BLaER1 (cell line): ENCODE results near the gene MBOAT7.

Experiments
- H3K27ac ChIP-seq: shearing (Covaris generic); formaldehyde crosslinking; 2 replicates; pipeline ENCODE4 v1.8.1; 2022
- H3K27me3 ChIP-seq: shearing (Covaris generic); formaldehyde crosslinking; 2 replicates; pipeline ENCODE4 v1.8.1; 2022
- H3K36me3 ChIP-seq: shearing (Covaris generic); formaldehyde crosslinking; 2 replicates; pipeline ENCODE4 v1.8.1; 2022
- H3K4me1 ChIP-seq: shearing (Covaris generic); formaldehyde crosslinking; 2 replicates; pipeline ENCODE4 v1.8.1; 2022
- H3K4me2 ChIP-seq: shearing (Covaris generic); formaldehyde crosslinking; 2 replicates; pipeline ENCODE4 v1.8.1; 2022
- H3K4me3 ChIP-seq: shearing (Covaris generic); formaldehyde crosslinking; 2 replicates; pipeline ENCODE4 v1.8.1; 2022
- H3K9ac ChIP-seq: shearing (Covaris generic); formaldehyde crosslinking; 2 replicates; pipeline ENCODE4 v1.8.1; 2022
- H3K9me3 ChIP-seq: shearing (Covaris generic); formaldehyde crosslinking; 2 replicates; pipeline ENCODE4 v1.8.1; 2022
- H4K20me1 ChIP-seq: shearing (Covaris generic); formaldehyde crosslinking; 2 replicates; pipeline ENCODE4 v1.8.1; 2022
- Cebpa-rat ChIP-seq: shearing (Covaris generic); IDR thresholded peaks from 2 replicates; pipeline ENCODE4 v1.8.1; 2022

The MBOAT7 gene

DNA sequence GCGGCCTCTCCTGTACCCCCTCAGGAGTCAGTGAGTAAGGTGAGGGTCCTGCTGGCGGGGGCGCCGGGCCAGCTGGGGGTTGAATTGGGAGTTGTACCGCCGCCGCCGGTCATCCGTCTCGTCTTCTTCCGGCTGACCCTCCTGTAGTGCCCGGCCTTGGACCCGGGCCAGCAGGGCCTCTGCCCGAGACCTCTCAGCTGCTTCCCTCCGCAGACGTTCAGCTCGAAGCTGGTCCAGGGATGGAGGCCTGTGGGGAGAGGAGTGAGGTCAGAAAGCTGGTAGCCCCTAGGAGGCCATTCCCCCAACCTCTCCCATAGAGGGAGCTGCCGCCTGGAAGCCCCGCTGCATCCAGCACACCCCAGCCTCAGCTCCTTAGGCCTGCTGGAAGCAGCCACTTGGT lies 33.7 kb downstream of the MBOAT7 start:
- peaks cover 26% of the 10 kb centered on the region for H3K4me1 ChIP-seq
- peaks cover 77% of the 10 kb centered on the region for H3K36me3 ChIP-seq
- H3K4me3 ChIP-seq, result no peak overlapping the region
- H4K20me1 ChIP-seq, result peaks cover 65% of the 10 kb centered on the region
- TF ChIP-seq Cebpa-rat, result no peak
- no peak overlapping the region for H3K27ac ChIP-seq
- no peak overlapping the region for H3K9ac ChIP-seq
- no peak overlapping the region for H3K4me2 ChIP-seq
- H3K27me3 ChIP-seq, result no peaks in the 10 kb centered on the region
- H3K9me3 ChIP-seq, result no peaks in the 10 kb centered on the region

DNA sequence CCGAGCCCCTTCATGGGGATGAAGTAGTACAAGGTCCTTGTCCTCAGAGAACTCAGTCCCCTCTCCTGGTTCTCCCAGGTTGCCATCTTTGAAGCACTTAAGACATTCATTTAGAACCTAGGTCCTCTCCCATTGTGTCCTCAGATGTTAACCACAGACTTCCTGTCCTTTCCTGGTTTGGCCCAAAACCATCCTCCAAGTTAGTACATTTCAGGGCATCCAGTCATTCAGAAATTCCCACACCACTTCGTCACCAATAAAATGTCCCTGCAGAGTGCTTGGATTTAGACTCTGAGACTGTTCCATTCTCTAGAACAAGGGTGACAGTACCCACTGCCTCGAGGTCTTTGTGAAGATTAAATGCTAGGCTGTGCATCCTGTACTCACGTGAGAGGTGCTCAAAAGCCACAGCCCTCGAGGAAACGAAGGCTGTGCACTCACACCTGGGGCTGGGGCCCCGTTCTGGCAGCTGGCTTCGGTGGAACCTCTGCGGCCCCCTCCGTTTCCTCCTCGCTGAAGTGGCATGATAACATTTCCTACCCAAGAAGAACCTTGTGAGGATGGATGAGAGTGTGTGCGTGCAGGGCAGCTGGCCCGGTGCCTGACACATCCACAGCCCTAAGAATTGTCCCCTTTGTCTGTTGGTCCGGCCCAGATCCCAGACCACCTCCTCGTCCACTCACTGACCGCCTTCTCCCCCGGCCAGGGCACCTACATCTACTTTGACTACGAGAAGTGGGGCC lies 34.6 kb downstream of the MBOAT7 start:
- H3K4me3 ChIP-seq, result no peak overlapping the region
- H4K20me1 ChIP-seq, result peaks cover 73% of the 10 kb centered on the region
- H3K36me3 ChIP-seq, result peaks cover 86% of the 10 kb centered on the region
- H3K4me1 ChIP-seq, result peaks cover 20% of the 10 kb centered on the region
- H3K27ac ChIP-seq, result no peak overlapping the region
- H3K4me2 ChIP-seq, result no peak overlapping the region
- H3K9ac ChIP-seq, result no peak overlapping the region
- H3K27me3 ChIP-seq, result no peaks in the 10 kb centered on the region
- no peak for TF ChIP-seq Cebpa-rat
- no peaks in the 10 kb centered on the region for H3K9me3 ChIP-seq

DNA sequence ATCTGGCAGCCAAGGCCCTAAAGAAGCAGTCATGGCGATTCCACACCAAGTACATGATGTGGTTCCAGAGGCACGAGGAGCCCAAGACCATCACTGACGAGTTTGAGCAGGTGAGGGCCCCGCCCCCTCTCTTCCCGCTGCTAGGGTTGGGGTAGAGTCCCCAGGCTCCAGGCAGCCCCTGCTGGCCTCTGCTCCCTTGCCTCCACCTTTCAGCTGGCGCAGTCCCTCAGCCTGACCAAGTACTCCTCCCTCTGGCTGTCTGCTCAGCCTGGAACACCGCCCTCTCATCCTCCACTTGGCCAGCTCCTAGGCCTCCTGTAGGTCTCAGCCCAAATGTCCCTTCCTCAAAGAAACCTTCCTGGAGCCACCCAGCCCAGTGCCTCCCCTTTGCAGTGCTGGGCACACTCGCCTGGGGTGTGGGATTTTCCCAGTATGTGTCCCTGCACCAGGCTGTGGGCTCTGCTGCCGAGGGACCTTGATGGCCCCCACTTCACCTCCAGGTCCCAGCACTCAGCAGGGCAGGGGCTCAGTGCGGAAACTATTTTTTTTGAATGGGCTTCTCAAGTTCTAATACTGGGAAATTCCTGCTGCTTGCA lies 35.6 kb downstream of the MBOAT7 start:
- no peak for TF ChIP-seq Cebpa-rat
- Histone ChIP-seq H3K9ac (no peak overlapping the region), H3K27ac (no peak overlapping the region), H4K20me1 (peaks cover 83% of the 10 kb centered on the region), H3K9me3 (no peaks in the 10 kb centered on the region), H3K27me3 (no peaks in the 10 kb centered on the region), H3K4me1 (peaks cover 18% of the 10 kb centered on the region), H3K4me2 (no peak overlapping the region), H3K4me3 (no peak overlapping the region), H3K36me3 (peaks cover 96% of the 10 kb centered on the region)

DNA sequence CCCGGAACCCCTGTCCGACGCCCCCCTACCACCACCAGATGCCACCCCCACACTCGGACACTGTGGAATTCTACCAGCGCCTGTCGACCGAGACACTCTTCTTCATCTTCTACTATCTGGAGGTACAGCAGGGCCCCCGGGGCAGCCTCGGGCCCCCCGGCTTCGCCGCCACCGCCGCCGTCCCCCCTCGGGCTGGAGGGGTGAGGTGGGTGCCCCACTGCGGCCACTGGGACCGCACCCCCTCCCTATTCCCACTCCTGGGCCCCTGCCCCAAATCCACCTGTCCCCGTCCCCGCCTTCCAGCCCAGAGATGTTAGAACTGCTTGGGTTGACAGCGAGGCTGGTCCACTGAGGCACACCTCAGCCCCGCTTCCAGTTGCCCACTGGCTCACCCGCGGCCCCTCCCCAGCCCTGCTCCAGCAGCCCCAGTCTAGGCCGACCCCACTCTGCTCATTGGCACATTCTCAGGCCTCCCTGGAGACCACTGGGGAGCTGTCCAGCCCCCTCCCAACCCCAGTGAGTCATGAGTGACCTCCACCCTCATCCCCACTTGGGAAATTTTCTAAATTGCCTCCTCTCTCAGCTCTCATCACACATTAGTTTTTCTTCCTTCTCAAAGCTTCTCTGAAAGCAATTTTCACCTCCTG lies 36.4 kb downstream of the MBOAT7 start:
- Histone ChIP-seq H3K27ac (no peak overlapping the region), H3K4me1 (peaks cover 9% of the 10 kb centered on the region), H3K9me3 (no peaks in the 10 kb centered on the region), H3K4me3 (no peak overlapping the region), H3K36me3 (peaks cover 100% of the 10 kb centered on the region), H3K9ac (no peak overlapping the region), H3K4me2 (no peak overlapping the region), H4K20me1 (peaks cover 89% of the 10 kb centered on the region), H3K27me3 (no peaks in the 10 kb centered on the region)
- no peak for TF ChIP-seq Cebpa-rat

DNA sequence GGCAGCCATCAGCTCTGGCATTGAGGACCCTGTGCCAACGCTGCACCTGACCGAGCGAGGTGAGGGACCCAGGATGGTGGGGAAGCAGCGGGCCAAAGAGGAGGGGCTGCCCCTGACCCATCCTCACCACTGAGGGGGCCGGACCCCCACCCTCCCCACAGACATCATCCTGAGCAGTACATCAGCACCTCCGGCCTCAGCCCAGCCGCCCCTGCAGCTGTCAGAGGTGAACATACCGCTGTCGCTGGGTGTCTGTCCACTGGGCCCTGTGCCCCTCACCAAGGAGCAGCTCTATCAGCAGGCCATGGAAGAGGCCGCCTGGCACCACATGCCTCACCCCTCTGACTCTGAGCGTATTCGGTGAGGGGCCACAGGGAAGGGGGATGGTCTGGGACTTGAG lies 37.1 kb downstream of the MBOAT7 start:
- H3K36me3 ChIP-seq, result peaks cover 100% of the 10 kb centered on the region
- H3K9ac ChIP-seq, result no peak overlapping the region
- TF ChIP-seq Cebpa-rat, result no peak
- H3K4me1 ChIP-seq, result peaks cover 8% of the 10 kb centered on the region; the same call in 1 of the 2 replicates
- H3K4me2 ChIP-seq, result no peak overlapping the region
- no peak overlapping the region for H3K27ac ChIP-seq
- H4K20me1 ChIP-seq, result peaks cover 96% of the 10 kb centered on the region
- H3K9me3 ChIP-seq, result no peaks in the 10 kb centered on the region
- H3K27me3 ChIP-seq, result no peaks in the 10 kb centered on the region
- H3K4me3 ChIP-seq, result no peak overlapping the region

DNA sequence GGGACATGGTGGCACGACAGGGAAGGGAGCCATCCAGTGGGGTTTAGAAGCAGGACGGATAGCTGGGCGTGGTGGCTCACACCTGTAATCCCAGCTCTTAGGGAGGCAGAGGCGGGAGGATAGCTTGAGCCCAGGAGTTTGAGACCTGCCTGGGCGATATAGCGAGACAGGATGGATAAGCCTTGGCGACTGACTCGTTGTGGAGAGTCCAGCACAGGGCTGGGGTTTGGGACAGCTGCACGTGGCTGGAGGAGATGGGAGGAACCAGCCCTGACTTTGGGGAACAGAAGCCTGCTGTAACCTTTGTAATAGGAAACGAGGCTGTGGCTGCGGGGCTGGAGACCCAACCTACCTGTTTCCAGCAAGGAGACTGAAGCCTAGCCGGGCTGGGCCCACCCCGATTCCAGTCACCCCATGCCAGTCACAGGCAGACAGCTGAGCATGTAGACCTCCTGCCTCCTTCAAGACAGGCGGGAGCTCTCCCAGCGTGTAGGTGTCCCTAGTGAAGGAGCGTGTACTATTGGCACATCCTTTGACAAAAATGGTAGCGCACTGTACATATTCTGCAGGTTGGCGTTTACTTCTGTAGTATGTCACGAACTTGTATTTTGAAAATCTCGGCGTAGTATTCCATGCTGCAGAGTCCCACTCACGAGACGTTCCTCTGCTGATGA lies 37.9 kb downstream of the MBOAT7 start:
- peaks cover 100% of the 10 kb centered on the region for H3K36me3 ChIP-seq
- H4K20me1 ChIP-seq, result peaks cover 96% of the 10 kb centered on the region
- H3K9ac ChIP-seq, result no peak overlapping the region

DNA sequence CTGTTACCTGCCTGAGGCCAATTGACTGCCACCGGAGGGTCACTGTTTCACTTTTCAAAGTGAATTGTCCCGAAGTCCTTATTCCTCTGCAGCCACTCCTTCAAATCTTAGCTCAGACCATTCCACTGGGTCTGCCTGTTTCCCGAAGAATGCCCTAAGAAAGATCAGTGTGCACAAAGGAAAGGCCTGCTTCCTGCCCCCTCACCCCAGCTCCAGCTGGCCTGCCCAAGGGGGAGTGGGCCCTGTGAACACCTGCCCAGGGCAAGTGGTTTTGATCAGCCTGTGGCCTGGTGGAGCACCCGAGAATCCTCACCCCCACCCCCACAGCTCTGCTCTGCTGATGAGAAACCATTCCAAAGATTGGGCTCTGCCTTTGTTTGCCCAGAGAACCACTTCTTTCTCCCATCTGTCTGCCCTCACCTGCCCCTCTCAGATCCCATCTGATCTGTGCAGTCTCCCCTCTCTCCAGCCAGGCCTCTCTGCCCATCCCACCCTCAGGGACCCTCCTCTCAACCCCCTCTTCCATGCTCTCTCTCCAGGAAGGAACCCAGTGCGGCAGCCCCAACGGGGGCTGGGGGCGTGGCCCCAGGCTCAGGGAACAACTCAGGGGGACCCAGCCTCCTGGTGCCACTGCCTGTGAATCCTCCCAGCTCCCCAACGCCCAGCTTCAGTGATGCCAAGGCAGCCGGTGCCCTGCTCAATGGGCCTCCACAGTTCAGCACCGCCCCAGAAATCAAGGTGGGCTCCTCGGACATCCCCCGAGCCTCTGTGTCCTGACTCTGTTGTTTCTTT lies 40.2 kb downstream of the MBOAT7 start:
- Histone ChIP-seq H3K4me1 (no peaks in the 10 kb centered on the region), H3K4me2 (no peak overlapping the region), H3K36me3 (peaks cover 100% of the 10 kb centered on the region), H3K27me3 (no peaks in the 10 kb centered on the region), H4K20me1 (peaks cover 94% of the 10 kb centered on the region), H3K9ac (no peak overlapping the region), H3K27ac (no peak overlapping the region), H3K4me3 (no peak overlapping the region), H3K9me3 (no peaks in the 10 kb centered on the region)
- no peak for TF ChIP-seq Cebpa-rat

More for the DNA sequence above, 37.9 kb downstream of the MBOAT7 start:
- no peak overlapping the region for H3K4me2 ChIP-seq
- no peak overlapping the region for H3K4me3 ChIP-seq
- H3K27ac ChIP-seq, result no peak overlapping the region
- no peaks in the 10 kb centered on the region for H3K9me3 ChIP-seq
- peaks cover 8% of the 10 kb centered on the region; the same call in 1 of the 2 replicates for H3K4me1 ChIP-seq
- no peak for TF ChIP-seq Cebpa-rat
- H3K27me3 ChIP-seq, result no peaks in the 10 kb centered on the region

DNA sequence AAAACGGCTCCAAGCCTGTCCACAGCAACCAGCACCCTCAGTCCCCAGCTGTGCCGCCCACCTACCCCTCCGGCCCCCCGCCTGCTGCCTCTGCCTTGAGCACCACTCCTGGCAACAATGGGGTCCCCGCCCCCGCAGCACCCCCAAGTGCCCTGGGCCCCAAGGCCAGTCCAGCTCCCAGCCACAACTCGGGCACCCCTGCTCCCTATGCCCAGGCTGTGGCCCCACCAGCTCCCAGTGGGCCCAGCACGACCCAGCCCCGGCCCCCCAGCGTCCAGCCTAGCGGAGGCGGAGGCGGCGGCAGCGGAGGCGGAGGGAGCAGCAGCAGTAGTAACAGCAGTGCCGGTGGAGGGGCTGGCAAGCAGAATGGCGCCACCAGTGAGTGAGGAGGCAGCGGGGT lies 41.2 kb downstream of the MBOAT7 start:
- Histone ChIP-seq H3K4me1 (no peaks in the 10 kb centered on the region), H3K27me3 (no peaks in the 10 kb centered on the region), H4K20me1 (peaks cover 94% of the 10 kb centered on the region), H3K36me3 (peaks cover 100% of the 10 kb centered on the region), H3K4me2 (no peak overlapping the region), H3K9ac (no peak overlapping the region), H3K27ac (no peak overlapping the region), H3K9me3 (no peaks in the 10 kb centered on the region), H3K4me3 (no peak overlapping the region)
- TF ChIP-seq Cebpa-rat, result no peak

DNA sequence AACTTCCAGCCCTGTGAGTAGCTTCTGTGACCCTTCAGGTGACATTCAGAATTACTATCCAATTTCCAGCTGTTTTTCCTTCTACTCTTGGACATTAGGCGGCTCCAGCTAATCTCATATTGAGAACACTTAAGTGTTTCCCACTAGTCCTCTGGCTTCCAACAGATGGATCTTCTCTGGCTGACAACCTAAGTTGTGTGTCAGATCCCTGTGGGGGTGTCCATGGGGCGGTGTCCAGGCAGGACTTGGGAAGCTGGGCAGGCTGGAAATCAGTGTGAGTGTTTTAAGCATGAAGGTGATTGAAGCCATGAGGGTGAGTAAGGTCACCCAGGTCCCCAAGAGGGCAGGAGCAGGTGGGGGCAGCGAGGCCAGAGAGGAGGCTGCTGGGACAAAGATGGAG lies 41.7 kb downstream of the MBOAT7 start:
- Histone ChIP-seq H3K9me3 (no peaks in the 10 kb centered on the region), H4K20me1 (peaks cover 94% of the 10 kb centered on the region), H3K27ac (no peak overlapping the region), H3K36me3 (peaks cover 100% of the 10 kb centered on the region), H3K4me1 (no peaks in the 10 kb centered on the region), H3K4me2 (no peak overlapping the region), H3K27me3 (no peaks in the 10 kb centered on the region), H3K4me3 (no peak overlapping the region), H3K9ac (no peak overlapping the region)
- no peak for TF ChIP-seq Cebpa-rat
